ENCODE data around the gene PKN3. TPM values are rescaled to one million over a fixed set of nuclear protein-coding genes. Genes with fewer than 3 reads are reported as not detected.

PKN3 gene
- total and polyA plus RNA-seq, 2 of the 13 experiments (the other 11 are each of a cell fraction or from before 2014, with no cell fraction given), result 10.5 to 13.2 TPM

GRCh38 chr9:128684325-128685199 is 17.7 kb upstream of the PKN3 start (continued):
- TF ChIP-seq ZFP36L2 (CRISPR knock-in tag; IDR thresholded peaks at IDR 0.05) (no peak), POLR2AphosphoS2 (IDR thresholded peaks at IDR 0.05; ENCODE audit: low read depth, low read length) (no peak), ELK4 (CRISPR knock-in tag; IDR thresholded peaks at IDR 0.05; ENCODE audit: borderline replicate concordance) (no peak), ZNF891 (CRISPR knock-in tag; IDR thresholded peaks at IDR 0.05) (no peak), FOXK1 (CRISPR knock-in tag; IDR thresholded peaks at IDR 0.05; ENCODE audit: borderline replicate concordance, low read depth) (no peak), PATZ1 (CRISPR knock-in tag; IDR thresholded peaks at IDR 0.05) (peak; percentile 13; the same call in 1 of the 2 replicates), KMT2B (CRISPR knock-in tag; IDR thresholded peaks at IDR 0.05) (no peak), KAT7 (CRISPR knock-in tag; IDR thresholded peaks at IDR 0.05; ENCODE audit: borderline replicate concordance) (no peak), RFX3 (CRISPR knock-in tag; IDR thresholded peaks at IDR 0.05) (no peak), TP53 (CRISPR knock-in tag; conservative IDR thresholded peaks at IDR 0.05) (no peak), ELF4 (CRISPR knock-in tag; IDR thresholded peaks at IDR 0.05; ENCODE audit: borderline replicate concordance) (peak; percentile 88), MEF2D (CRISPR knock-in tag; IDR thresholded peaks at IDR 0.05) (no peak), ETS1 (CRISPR knock-in tag; IDR thresholded peaks at IDR 0.05) (no peak), ATF3 (CRISPR knock-in tag; IDR thresholded peaks at IDR 0.05) (no peak), MBNL3 (CRISPR knock-in tag; conservative IDR thresholded peaks at IDR 0.05) (no peak), PHF5A (CRISPR knock-in tag; IDR thresholded peaks at IDR 0.05; ENCODE audit: low read depth, unreplicated experiment) (no peak), FOXJ3 (CRISPR knock-in tag; IDR thresholded peaks at IDR 0.05; ENCODE audit: borderline replicate concordance) (no peak), NKX3-1 (CRISPR knock-in tag; IDR thresholded peaks at IDR 0.05) (no peak), FOSL1 (CRISPR knock-in tag; IDR thresholded peaks at IDR 0.05; ENCODE audit: borderline replicate concordance) (no peak), MYPOP (CRISPR knock-in tag; IDR thresholded peaks at IDR 0.05) (no peak), FOXK2 (IDR thresholded peaks at IDR 0.05) (no peak), ZSCAN29 (CRISPR knock-in tag; conservative IDR thresholded peaks at IDR 0.05) (peak; percentile 71; the same call in 1 of the 2 replicates), STAT5B (CRISPR knock-in tag; IDR thresholded peaks at IDR 0.05) (no peak), ZFP41 (CRISPR knock-in tag; IDR thresholded peaks at IDR 0.05; ENCODE audit: borderline replicate concordance) (no peak; the same call in 1 of the 2 replicates), ZNF44 (CRISPR knock-in tag; IDR thresholded peaks at IDR 0.05) (no peak)
